ENCODE results near the gene PSPN.

DNA sequence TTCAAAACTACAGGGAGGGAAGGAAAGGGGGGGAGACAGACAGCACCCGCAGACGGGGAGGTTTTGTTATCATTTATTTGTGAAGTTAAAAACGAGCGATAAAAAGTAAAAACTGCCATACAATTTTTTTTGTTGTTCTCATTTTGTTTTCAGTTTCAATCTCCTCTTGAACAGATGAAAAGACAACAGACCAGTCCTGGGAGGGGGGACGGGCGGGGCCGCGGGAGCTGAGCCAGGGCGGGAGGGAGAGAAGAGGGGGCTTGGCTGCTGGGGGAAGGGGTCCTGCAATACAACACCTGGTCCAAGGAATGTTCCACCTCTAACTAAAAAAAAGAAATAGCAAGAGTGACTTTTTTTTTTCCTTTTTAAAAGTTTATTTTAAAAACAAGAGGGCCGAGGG lies 37.6 kb upstream of the PSPN start:
- TF ChIP-seq CTCF (IDR thresholded peaks at IDR 0.05) (no peak), POLR2A (IDR thresholded peaks at IDR 0.05) (no peak)

Data from breast epithelium (tissue), 3 donors.